ENCODE results near the gene SIRPB1. TPM values are rescaled to one million over a fixed set of nuclear protein-coding genes. Genes with fewer than 3 reads are reported as not detected.

SIRPB1 gene
- polyA plus RNA-seq, 2 of the 4 experiments (the other 2 are of a cell fraction) = 0.10 to 0.56 TPM

GRCh38 chr20:1632178-1632577, 12.4 kb upstream of the SIRPB1 start:
- no peak for ATAC-seq
- Histone ChIP-seq H3K27ac (no peak overlapping the region), H3K4me1 (peaks cover 5% of the 10 kb centered on the region; the same call in 1 of the 3 replicates), H3K9me3 (no peaks in the 10 kb centered on the region), H3K4me3 (no peak overlapping the region), H3K4me2 (no peak overlapping the region)
- ChIA-PET POLR2A (no interaction called here), CTCF (no interaction called here)
- TF ChIP-seq RFX5 (IDR thresholded peaks at IDR 0.05) (no peak), EP300 (IDR thresholded peaks at IDR 0.05) (no peak), RARB (CRISPR knock-in tag; IDR thresholded peaks at IDR 0.05) (no peak), MAX (IDR thresholded peaks at IDR 0.05) (no peak), PHF8 (IDR thresholded peaks at IDR 0.05; ENCODE audit: borderline replicate concordance, low read depth) (no peak), MAFK (IDR thresholded peaks at IDR 0.05; ENCODE audit: partially characterized antibody) (no peak), TP53 (CRISPR knock-in tag; IDR thresholded peaks at IDR 0.05) (no peak), ESRRA (IDR thresholded peaks at IDR 0.05; ENCODE audit: borderline replicate concordance, low read length) (no peak), TFCP2L1 (CRISPR knock-in tag; IDR thresholded peaks at IDR 0.05) (no peak), FOSB (CRISPR knock-in tag; IDR thresholded peaks at IDR 0.05) (no peak), CBX2 (IDR thresholded peaks at IDR 0.05; ENCODE audit: borderline replicate concordance, low read depth) (no peak), HOXB13 (CRISPR knock-in tag; IDR thresholded peaks at IDR 0.05; ENCODE audit: low read depth) (no peak), ZSCAN20 (CRISPR knock-in tag; IDR thresholded peaks at IDR 0.05) (no peak), EHF (CRISPR knock-in tag; IDR thresholded peaks at IDR 0.05) (no peak), NFE2L2 (conservative IDR thresholded peaks at IDR 0.05; ENCODE audit: low read length) (no peak), ZNF302 (CRISPR knock-in tag; IDR thresholded peaks at IDR 0.05) (no peak), RNF2 (IDR thresholded peaks at IDR 0.05; ENCODE audit: borderline replicate concordance, low read depth) (no peak), POLR2A (IDR thresholded peaks at IDR 0.05; ENCODE audit: low read length) (no peak), SREBF2 (IDR thresholded peaks at IDR 0.05) (no peak)
- WGBS (ENCODE audit: missing lambda C conversion rate) = 54% methylated on average over 4 of the region's 4 CpGs
- no peak for DNase-seq (ENCODE audit: low read depth in 1 of 2, low spot score in 1 of 2)
- no peak for FAIRE-seq

- H3K9me3 ChIP-seq = no peaks in the 10 kb centered on the region
- ATAC-seq = no peak
- peaks cover 4% of the 10 kb centered on the region; the same call in 1 of the 3 replicates for H3K4me1 ChIP-seq
- no peak overlapping the region for H3K27ac ChIP-seq
- H3K4me2 ChIP-seq = no peak overlapping the region
- FAIRE-seq = no peak
- ChIA-PET POLR2A (no interaction called here), CTCF (no interaction called here)
- no peak for TF ChIP-seq MAFK (IDR thresholded peaks at IDR 0.05; ENCODE audit: partially characterized antibody)
- no peak for TF ChIP-seq PBX3 (IDR thresholded peaks at IDR 0.05)
- no peak for TF ChIP-seq EHMT2 (IDR thresholded peaks at IDR 0.05; ENCODE audit: low read depth)
- no peak for TF ChIP-seq HOXA7 (CRISPR knock-in tag; IDR thresholded peaks at IDR 0.05)
- no peak for TF ChIP-seq NPAS2 (CRISPR knock-in tag; IDR thresholded peaks at IDR 0.05; ENCODE audit: borderline replicate concordance)
- TF ChIP-seq HOXB5 (CRISPR knock-in tag; IDR thresholded peaks at IDR 0.05) = no peak
- no peak for TF ChIP-seq MAZ (IDR thresholded peaks at IDR 0.05; ENCODE audit: borderline replicate concordance, low read depth, low read length)
- TF ChIP-seq ZFP36 (IDR thresholded peaks at IDR 0.05; ENCODE audit: borderline replicate concordance, partially characterized antibody) = no peak
- no peak for TF ChIP-seq POLR2AphosphoS2 (conservative IDR thresholded peaks at IDR 0.05; ENCODE audit: low read length)
- TF ChIP-seq EP300 (IDR thresholded peaks at IDR 0.05) = no peak
- no peak for TF ChIP-seq RARB (CRISPR knock-in tag; IDR thresholded peaks at IDR 0.05)
- TF ChIP-seq RNF2 (IDR thresholded peaks at IDR 0.05; ENCODE audit: borderline replicate concordance, low read depth) = no peak
- TF ChIP-seq CHD2 (IDR thresholded peaks at IDR 0.05; ENCODE audit: low read length, partially characterized antibody) = no peak
- TF ChIP-seq FOXS1 (CRISPR knock-in tag; IDR thresholded peaks at IDR 0.05) = no peak
- TF ChIP-seq PHF8 (IDR thresholded peaks at IDR 0.05; ENCODE audit: borderline replicate concordance, low read depth) = no peak
- TF ChIP-seq RCOR1 (IDR thresholded peaks at IDR 0.05; ENCODE audit: low read depth, low read length) = no peak
- TF ChIP-seq USF2 (IDR thresholded peaks at IDR 0.05) = no peak
- TF ChIP-seq HDAC2 (IDR thresholded peaks at IDR 0.05) = no peak
- no peak for TF ChIP-seq E2F6 (IDR thresholded peaks at IDR 0.05; ENCODE audit: borderline replicate concordance, low read depth)
- no peak overlapping the region for H3K4me3 ChIP-seq
- no peak for DNase-seq (ENCODE audit: low read depth in 1 of 2, low spot score in 1 of 2)
- 42% methylated on average over 9 of the region's 9 CpGs for WGBS (ENCODE audit: missing lambda C conversion rate)
These were observed 11.7 kb upstream of the SIRPB1 start for GRCh38 chr20:1631309-1632151.

Data from A549 (cell line).